ENCODE measurements around the gene NOP9. TPM values are rescaled to one million over a fixed set of nuclear protein-coding genes. Genes with fewer than 3 reads are reported as not detected.
A peak's percentile ranks its signal among the peaks of the same experiment; 100 is the strongest.

Gene NOP9
- total and polyA plus RNA-seq, 9 of the 15 experiments (the other 6 are each of a cell fraction or from before 2014, with no cell fraction given) = 1.0 to 27.9 (median 15.1) TPM

DNA sequence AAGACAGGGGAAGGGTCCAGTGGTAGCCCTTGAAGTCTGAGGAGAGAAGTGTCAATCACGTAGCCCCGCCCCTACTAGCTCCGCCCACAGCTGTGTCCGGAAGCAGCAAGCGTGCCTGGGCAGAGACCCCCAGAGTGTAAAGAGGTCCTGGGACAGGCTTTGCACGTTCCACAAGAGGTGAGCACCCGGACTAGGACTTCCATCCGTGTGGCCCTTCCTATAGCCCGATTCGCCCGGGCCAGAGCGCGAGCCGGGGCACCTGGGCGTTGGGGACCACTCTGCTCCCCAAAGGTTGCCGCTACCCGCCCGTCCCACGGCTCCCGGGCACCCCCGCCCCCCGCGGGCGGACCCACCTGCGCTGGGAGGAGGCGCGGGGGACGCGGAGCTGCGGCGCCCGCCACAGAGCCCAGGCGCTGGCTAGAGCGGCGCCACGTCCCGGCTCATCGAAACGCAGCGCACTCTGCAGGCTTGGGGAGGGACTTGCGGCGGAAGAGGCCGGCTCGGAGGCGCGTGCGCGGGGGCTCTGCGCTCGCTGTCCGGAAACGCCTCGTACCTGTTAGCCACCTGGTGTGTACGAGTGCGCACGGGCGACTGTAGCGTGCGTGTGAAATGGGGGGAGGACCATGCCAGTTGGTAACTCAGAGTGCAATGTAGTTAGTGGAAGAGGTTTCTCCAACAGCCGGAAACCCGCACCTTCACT is 28.4 kb upstream of the NOP9 start, which contains the start of gene RABGGTA (continued):
- TF ChIP-seq, protein P1, sequence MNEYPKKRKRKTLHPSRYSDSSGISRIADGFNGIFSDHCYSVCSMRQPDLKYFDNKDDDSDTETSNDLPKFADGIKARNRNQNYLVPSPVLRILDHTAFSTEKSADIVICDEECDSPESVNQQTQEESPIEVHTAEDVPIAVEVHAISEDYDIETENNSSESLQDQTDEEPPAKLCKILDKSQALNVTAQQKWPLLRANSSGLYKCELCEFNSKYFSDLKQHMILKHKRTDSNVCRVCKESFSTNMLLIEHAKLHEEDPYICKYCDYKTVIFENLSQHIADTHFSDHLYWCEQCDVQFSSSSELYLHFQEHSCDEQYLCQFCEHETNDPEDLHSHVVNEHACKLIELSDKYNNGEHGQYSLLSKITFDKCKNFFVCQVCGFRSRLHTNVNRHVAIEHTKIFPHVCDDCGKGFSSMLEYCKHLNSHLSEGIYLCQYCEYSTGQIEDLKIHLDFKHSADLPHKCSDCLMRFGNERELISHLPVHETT (CRISPR knock-in tag; conservative IDR thresholded peaks at IDR 0.05 in 1 of 2, IDR thresholded peaks at IDR 0.05 in 1 of 2) = peak in 1 of 2 experiments; percentile 62; a peak in 1 of 4 replicates
- TF ChIP-seq PRDM10 (IDR thresholded peaks at IDR 0.05; ENCODE audit: partially characterized antibody) = no peak
- no peak for TF ChIP-seq TCF7L2 (IDR thresholded peaks at IDR 0.05; ENCODE audit: low read depth, low read length)
- no peak for TF ChIP-seq PREB (CRISPR knock-in tag; IDR thresholded peaks at IDR 0.05)
- TF ChIP-seq, protein P2, sequence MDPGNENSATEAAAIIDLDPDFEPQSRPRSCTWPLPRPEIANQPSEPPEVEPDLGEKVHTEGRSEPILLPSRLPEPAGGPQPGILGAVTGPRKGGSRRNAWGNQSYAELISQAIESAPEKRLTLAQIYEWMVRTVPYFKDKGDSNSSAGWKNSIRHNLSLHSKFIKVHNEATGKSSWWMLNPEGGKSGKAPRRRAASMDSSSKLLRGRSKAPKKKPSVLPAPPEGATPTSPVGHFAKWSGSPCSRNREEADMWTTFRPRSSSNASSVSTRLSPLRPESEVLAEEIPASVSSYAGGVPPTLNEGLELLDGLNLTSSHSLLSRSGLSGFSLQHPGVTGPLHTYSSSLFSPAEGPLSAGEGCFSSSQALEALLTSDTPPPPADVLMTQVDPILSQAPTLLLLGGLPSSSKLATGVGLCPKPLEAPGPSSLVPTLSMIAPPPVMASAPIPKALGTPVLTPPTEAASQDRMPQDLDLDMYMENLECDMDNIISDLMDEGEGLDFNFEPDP (CRISPR knock-in tag; IDR thresholded peaks at IDR 0.05) = no peak
- no peak for TF ChIP-seq SMAD3 (CRISPR knock-in tag; conservative IDR thresholded peaks at IDR 0.05)
- TF ChIP-seq POLR2G (IDR thresholded peaks at IDR 0.05; ENCODE audit: low read depth, low read length) = peak; percentile 94
- TF ChIP-seq CBX3 (IDR thresholded peaks at IDR 0.05; ENCODE audit: borderline replicate concordance in 1 of 2, low read length in 2 of 2) = 0 out of 3 replicates have a peak, but pooled peaks of 1 of the 2 experiments have one; percentile 45
- TF ChIP-seq ZNF124 (CRISPR knock-in tag; IDR thresholded peaks at IDR 0.05) = no peak
- peak; percentile 79 for TF ChIP-seq POLR2A (conservative IDR thresholded peaks at IDR 0.05)
- TF ChIP-seq SIX5 (IDR thresholded peaks at IDR 0.05; ENCODE audit: borderline replicate concordance in 1 of 2, insufficient read depth in 1 of 2, low read depth in 1 of 2, low read length in 2 of 2) = peak in 1 of 2 experiments; percentile 19; a peak in 1 of 4 replicates
- no peak for TF ChIP-seq KDM4B (IDR thresholded peaks at IDR 0.05; ENCODE audit: borderline replicate concordance in 2 of 2, low read depth in 1 of 2)
- TF ChIP-seq ZEB2 (IDR thresholded peaks at IDR 0.05) = peak; percentile 80
- no peak; the same call in 1 of the 2 replicates for TF ChIP-seq AFF4 (CRISPR knock-in tag; IDR thresholded peaks at IDR 0.05)
- TF ChIP-seq ZSCAN29 (IDR thresholded peaks at IDR 0.05) = no peak
